Fibroblast of upper back skin (primary cell): Measurements from ENCODE around the gene RAB17.

Source experiments
- DNase-seq: peaks from one replicate; pipeline ENCODE4 v3.0.0-alpha.2; 2013

The RAB17 gene

GRCh38 chr2:237575869-237576862 lies 14.4 kb downstream of the RAB17 start:
- DNase-seq: no peak

- no peak for DNase-seq
Observed at GRCh38 chr2:237574894-237575868, 15.4 kb downstream of the RAB17 start.

GRCh38 chr2:237574467-237574866 lies 16.1 kb downstream of the RAB17 start:
- no peak for DNase-seq

- DNase-seq: no peak
Observed at GRCh38 chr2:237573721-237574415, 16.7 kb downstream of the RAB17 start.

- no peak for DNase-seq
Observed at GRCh38 chr2:237572742-237573101, 17.8 kb downstream of the RAB17 start.

- DNase-seq: peak; percentile 90
Observed at GRCh38 chr2:237572021-237572741, 18.4 kb downstream of the RAB17 start.

GRCh38 chr2:237571551-237571950 lies 19.0 kb downstream of the RAB17 start:
- DNase-seq: no peak

GRCh38 chr2:237570776-237571335 lies 19.7 kb downstream of the RAB17 start:
- DNase-seq: no peak

GRCh38 chr2:237569896-237570295 lies 20.6 kb downstream of the RAB17 start:
- DNase-seq: no peak

GRCh38 chr2:237569041-237569440 lies 21.5 kb downstream of the RAB17 start:
- DNase-seq: no peak

- DNase-seq: no peak
Observed at GRCh38 chr2:237568121-237568660, 22.3 kb downstream of the RAB17 start.

- no peak for DNase-seq
Observed at GRCh38 chr2:237567276-237568029, 23.1 kb downstream of the RAB17 start.

- no peak for DNase-seq
Observed at GRCh38 chr2:237566401-237567235, 23.9 kb downstream of the RAB17 start, which contains the start of gene PRLH. PRLH (plus strand) TSS chr2:237566574; CDS start chr2:237566574, 0 bp downstream.

GRCh38 chr2:237565974-237566373 lies 24.6 kb downstream of the RAB17 start:
- DNase-seq: no peak

- no peak for DNase-seq
Observed at GRCh38 chr2:237564526-237565131, 25.9 kb downstream of the RAB17 start.

GRCh38 chr2:237563816-237564215 lies 26.7 kb downstream of the RAB17 start:
- peak; percentile 29 for DNase-seq

- DNase-seq: no peak
Observed at GRCh38 chr2:237561221-237561620, 29.3 kb downstream of the RAB17 start.

- peak; percentile 39 for DNase-seq
Observed at GRCh38 chr2:237558961-237559641, 31.4 kb downstream of the RAB17 start.

GRCh38 chr2:237557633-237558015 lies 32.9 kb downstream of the RAB17 start:
- DNase-seq: no peak
